Inflammatory macrophage treated with lipopolysaccharide for 4 hours (primary cell): ENCODE results near the gene HRH1.

Experiments
- DNase-seq: peaks from one replicate; pipeline ENCODE4 v3.0.0-alpha.2; 2020

The HRH1 gene

DNA sequence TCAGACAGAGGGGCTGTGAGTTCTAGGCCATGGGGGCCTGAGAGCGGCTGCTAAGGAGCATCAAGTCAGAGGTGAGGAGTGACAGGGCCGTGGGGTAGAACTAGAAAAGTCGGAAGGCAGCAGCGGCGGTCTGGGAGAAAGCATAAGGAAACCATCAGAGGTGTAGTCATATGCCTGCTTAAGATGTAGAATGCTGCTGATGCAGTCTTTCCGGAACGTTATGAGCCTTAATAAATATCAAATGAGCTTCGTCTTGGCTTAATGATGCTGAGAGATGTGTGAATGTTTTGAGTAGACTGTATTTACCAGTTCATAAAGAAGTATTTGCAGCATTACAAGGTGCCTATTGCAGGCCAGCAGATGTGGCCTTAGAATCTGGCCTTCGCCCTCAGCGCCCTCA lies 133.1 kb downstream of the HRH1 start:
- no peak for DNase-seq

GRCh38 chr3:11288021-11288491 lies 133.8 kb downstream of the HRH1 start:
- peak; percentile 59 for DNase-seq

- peak; percentile 96 for DNase-seq
Observed at GRCh38 chr3:11288786-11289637, 134.7 kb downstream of the HRH1 start.

DNA sequence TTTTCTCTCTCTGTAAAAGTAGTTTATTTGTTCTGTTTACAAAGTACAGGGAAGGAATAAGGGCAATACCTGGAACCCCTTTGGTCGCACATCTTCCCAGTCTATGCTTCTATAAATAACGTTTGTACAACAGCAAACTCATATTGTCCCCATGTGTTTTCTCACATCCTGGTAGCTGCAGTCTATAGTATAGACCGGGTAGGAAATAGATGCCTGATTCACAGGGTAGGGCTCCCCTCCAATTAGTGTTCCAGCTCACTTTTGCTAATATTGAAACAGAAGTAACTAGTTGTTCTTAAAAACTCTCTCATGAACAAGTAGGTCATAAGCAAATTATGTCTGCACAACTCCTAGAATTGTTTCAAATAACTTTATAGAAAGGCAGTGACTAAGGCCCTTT lies 135.6 kb downstream of the HRH1 start:
- DNase-seq: peak; percentile 33

- DNase-seq: peak; percentile 73
Observed at GRCh38 chr3:11290743-11291680, 136.7 kb downstream of the HRH1 start.

- no peak for DNase-seq
Observed at GRCh38 chr3:11291808-11292207, 137.5 kb downstream of the HRH1 start.

DNA sequence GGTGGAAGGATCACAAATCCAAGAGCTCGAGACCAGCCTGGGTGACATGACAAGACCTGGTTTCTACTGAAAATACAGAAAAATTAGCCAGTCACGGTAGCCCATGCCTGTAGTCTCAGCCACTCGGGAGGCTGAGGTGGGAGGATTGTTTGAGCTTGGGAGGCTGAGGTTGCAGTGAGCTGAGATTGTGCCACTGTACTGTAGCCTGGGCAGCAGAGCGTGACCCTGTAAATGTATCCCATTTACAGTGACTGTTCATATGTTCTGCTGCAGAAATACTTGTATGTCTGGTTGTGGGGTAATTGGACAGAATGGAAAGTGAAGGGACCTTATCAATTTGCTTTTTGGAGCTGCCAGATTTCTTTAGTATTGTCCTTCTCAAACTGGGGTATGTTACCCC lies 142.8 kb downstream of the HRH1 start:
- DNase-seq: no peak

DNA sequence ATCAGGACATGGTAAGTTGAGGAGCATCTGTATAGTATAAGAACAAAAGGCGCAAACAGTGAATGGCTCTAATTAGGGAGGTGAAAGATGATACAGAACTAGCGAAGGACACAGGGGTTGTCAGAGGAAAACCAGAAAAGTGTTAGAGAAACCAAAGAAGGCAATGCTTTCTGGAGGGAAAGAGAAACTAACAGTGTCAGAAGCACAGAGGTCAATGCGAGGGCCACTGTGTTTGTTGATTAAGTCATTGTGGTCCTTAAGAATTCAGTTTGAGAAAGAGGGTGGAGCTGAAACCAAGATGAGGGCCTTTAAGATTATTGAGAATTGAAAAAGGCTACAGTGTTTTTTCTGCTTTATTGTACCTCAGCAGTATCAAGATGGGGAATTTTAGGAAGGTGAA lies 146.7 kb downstream of the HRH1 start:
- peak; percentile 72 for DNase-seq

- no peak for DNase-seq
Observed at GRCh38 chr3:11302444-11302843, 148.2 kb downstream of the HRH1 start.

GRCh38 chr3:11304175-11304574 lies 149.9 kb downstream of the HRH1 start:
- DNase-seq: peak; percentile 87

GRCh38 chr3:11305509-11305908 lies 151.2 kb downstream of the HRH1 start:
- no peak for DNase-seq

DNA sequence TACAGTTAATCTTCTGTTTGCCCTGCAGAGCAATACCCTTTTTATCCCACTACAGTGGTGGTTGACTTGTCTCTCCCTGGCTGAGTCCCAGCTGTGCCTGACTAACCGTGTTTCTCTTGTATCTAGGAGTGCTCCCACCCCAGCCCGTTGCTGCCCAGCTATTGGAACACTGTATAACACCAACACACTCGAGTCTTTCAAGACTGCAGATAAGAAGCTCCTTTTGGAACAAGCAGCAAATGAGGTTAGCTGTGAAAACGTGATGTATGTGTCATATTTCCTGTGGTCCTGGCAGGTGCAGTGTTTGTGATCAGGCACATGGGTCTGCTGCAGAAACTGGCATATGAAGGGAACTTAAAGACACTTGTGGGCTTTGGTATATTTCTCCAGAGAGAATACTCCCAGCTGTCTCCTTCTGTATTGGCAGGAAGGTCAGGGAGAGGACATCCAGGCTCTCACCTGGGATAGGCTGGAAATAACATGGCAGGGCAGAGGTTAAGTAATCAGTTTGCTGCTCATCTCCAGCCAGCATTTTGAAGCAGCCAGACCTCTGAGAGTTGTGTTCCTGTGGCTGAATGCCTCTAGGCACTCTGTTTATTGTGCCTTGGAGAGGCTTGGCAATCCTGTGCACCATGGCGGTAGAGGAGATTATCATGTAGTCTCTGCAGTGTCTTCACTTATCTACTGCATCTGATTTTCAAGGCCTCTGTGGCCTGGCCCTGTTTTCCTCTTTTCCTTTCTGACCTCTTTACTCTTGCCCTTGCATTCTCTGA lies 152.7 kb downstream of the HRH1 start:
- no peak for DNase-seq

GRCh38 chr3:11307830-11308432 lies 153.6 kb downstream of the HRH1 start:
- DNase-seq: peak; percentile 95

DNA sequence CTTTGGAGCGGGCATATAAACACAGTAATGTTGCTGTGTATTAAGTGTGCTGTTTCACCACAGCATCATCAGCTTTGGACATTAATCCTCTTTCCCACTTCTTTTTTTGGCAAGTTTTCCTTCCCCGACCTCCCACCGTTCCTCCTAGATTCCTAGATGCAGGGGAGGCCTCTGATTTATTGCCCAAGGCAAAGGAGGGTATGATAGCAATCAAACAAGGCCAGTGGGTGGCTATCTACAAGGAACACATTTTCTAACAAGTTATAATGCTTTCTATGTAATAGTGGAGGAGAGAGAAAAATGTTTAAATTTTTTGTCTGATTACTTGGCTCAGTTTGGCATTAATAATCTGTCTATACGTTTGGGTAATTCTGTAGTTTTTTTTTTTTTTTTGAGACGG lies 156.0 kb downstream of the HRH1 start:
- no peak for DNase-seq

DNA sequence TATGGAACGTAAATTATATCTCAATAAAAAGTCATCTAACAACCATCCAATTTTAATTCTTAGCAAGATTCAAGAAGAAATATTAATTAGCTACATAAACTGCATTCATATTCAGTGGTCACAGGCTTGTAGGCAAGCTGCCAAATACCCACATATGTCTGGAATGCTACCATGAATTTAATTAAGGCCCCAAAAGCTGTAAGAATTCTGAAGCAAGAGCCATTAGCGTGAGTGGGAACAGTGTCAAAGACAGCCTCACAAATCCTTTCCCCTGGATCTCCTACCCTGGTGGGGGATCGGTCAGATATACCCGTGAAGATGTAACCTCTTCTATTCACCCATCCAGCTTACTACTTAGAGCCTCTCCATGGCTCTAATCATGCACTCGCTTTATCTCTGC lies 157.9 kb downstream of the HRH1 start:
- DNase-seq: no peak
